Measurements from ENCODE around the gene CLEC16A.

The CLEC16A gene

DNA sequence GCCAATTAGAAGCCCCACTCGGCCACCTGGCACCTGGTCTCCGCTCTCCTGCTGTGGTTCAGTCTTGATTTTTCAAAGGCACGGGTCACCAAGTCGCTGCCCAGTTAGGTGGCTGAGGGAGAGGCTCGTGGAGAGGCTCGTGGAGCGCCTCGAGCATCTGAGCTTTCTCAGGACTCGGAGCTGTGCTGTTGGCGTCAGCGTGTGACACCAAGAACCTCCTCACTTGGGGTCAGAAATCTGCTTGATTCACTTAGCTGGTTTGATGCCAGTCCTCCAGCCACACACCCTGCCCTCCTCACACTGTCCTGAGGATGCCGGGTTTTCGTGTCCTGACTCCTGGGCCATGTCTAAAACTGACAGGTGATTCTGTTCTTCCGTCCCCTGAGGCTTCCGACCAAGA is 229.1 kb downstream of the CLEC16A start:
- DNase-seq (ENCODE audit: low spot score) (no peak), FAIRE-seq (no peak)

GRCh38 chr16:11174141-11174540 is 229.8 kb downstream of the CLEC16A start:
- DNase-seq (ENCODE audit: low spot score) (no peak), FAIRE-seq (no peak)

DNA sequence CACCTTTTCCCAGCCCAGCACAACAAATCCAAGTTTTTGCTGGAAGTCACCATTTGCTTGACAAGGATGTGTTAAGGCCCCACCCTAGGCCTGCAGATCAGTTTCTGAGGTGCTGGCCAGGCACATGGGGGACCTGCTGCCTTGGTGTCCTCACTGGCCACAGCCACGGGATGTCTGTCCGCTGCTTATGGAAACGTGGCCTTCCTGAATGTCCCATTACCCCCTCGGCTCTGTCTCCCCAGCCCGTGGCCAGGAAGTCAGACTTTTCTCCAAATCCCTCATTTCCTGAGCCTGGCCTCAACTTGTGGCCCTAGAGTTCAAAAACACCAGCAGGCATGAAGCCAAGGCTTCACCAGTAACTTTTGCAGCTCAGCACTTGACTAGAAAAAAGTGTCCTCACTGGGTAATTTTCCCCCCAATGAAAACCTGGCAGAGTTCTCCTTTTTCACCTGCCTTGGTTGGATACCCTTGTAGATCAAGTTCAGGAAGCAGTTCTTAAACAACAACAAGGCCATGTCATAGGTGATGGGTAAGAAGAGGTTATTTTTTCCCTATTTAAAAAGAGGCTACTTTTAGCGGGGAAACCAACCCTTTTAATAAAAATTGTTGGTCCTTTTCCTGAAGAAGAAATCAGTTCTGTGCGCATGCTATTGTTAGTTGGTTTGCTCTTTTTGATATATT is 230.9 kb downstream of the CLEC16A start:
- FAIRE-seq (no peak), DNase-seq (ENCODE audit: low spot score) (no peak)

DNA sequence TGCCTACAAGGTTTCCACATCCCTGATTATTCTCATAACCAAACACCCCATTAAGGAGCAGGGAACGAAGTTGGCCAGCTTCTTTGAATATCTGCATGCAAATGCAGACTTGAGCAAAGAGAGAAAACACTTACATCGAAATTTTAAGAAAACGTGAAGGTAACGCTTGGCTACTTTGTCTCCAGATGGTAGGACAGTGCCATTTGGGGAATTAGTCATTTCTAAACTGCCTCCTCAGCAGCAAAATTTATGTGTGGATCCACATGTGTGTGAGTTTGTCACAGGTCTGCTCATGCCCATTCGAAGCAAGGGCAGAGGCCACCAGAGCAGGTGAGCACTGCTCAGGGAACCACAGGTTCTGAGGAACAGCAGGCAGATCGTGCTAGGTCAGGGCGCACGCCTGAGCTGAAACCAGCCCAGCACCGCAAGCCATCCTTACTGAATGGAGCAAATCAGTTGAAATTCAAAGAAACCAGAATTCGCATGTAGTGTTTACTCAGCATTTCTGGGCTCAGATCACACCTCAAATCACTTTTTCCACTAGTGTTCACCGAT is 231.5 kb downstream of the CLEC16A start:
- no peak for DNase-seq (ENCODE audit: low spot score)
- no peak for FAIRE-seq

GRCh38 chr16:11177578-11178160 is 233.3 kb downstream of the CLEC16A start:
- DNase-seq (ENCODE audit: low spot score) = no peak
- FAIRE-seq = no peak

- DNase-seq (ENCODE audit: low spot score) (no peak), FAIRE-seq (no peak)
Observed at GRCh38 chr16:11178424-11178823, 234.1 kb downstream of the CLEC16A start.

- DNase-seq (ENCODE audit: low spot score) = no peak
- no peak for FAIRE-seq
Observed at GRCh38 chr16:11179574-11179973, 235.2 kb downstream of the CLEC16A start.

DNA sequence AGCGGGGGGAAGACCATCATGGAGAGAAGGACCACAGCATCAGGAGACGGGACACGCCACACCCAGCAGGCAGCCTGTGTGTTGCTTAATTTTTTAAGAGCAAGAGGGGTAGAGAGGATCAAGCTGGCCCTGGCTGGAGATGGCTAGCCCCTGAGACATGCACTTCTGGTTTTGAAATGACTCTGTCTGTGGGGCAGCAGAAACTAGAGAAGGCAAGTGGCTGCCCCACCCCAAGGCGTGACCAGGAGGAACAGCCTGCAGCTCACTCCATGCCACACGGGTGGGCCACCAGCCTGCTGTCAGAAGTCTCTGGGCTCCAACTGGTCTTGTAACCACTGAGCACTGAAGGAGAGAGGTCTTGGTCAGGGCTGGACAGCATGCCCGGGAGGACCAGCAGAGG is 236.1 kb downstream of the CLEC16A start:
- FAIRE-seq = no peak
- no peak for DNase-seq (ENCODE audit: low spot score)

GRCh38 chr16:11181242-11181898 is 237.0 kb downstream of the CLEC16A start:
- FAIRE-seq (no peak), DNase-seq (ENCODE audit: low spot score) (no peak)

- FAIRE-seq = no peak
- no peak for DNase-seq (ENCODE audit: low spot score)
Observed at GRCh38 chr16:11181899-11182279, 237.5 kb downstream of the CLEC16A start.

DNA sequence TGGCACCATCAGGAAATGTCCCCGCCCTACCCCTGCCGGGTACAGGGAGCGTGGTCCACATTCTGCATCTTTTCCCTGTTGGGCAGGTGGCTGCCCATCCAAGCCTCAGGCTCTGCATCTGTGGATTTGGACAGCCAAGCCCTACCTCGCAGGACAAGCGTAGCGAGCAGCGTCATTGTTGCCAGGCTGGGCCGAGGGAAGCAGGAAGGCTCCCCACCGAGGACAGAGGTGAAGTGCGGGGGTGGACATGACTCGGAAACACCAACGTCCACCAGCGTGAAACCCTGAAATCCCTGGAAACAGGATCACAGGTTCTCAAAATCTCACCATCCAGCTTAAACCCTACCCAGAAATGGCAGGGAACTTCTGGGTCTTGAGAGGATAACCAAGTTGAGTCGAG is 238.0 kb downstream of the CLEC16A start:
- FAIRE-seq = no peak
- DNase-seq (ENCODE audit: low spot score) = no peak

GRCh38 chr16:11183035-11183812 is 238.9 kb downstream of the CLEC16A start:
- no peak for DNase-seq (ENCODE audit: low spot score)
- no peak for FAIRE-seq

DNA sequence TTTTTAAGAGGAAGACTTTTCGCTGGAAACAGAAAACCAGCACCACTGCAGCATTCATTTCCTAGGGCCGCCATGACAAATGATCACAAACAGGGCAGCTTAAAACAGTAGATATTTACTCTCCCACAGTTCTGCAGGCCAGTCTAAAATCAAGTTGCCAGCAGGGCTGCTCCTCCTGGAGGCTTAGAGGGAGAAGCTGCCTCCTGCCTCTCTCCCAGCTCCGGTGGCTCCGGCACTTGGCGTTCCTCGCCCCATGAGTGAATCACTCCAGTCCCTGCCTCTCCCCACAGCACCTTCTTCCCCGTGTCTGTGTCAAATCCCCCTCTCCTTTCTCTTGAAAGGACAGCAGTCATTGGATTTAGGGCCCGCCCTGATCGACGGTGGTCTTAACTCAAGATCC is 239.6 kb downstream of the CLEC16A start:
- DNase-seq (ENCODE audit: low spot score) (no peak), FAIRE-seq (no peak)

DNA sequence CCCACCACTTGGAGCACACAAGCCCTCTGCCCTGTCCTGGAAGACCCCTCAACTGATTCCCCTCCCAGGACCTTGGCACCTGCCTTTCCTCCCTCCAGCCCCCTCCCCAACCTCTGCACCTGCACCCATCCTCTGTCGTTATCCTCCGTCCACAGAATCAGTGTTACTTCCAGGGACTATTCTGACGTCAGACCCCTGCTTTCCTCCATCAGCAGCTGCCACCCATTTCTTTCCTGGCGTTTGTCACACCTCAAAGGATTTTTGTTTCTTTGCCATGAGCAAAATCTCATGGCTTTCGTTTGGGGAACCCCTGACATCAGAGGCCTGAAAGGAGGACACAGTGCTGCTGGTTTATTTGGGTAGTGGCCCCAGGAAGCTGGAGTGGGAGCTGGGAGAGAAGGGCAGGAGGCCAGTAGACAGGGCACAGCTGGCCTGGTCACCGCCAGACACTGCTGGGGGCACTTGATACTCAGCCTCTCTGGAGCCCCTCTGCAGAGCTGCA is 243.2 kb downstream of the CLEC16A start:
- DNase-seq (ENCODE audit: low spot score) (no peak), FAIRE-seq (no peak)

GRCh38 chr16:11188801-11189740 is 244.7 kb downstream of the CLEC16A start:
- no peak for FAIRE-seq
- DNase-seq (ENCODE audit: low spot score) = no peak

GRCh38 chr16:11190588-11191560 is 246.5 kb downstream of the CLEC16A start:
- no peak for DNase-seq (ENCODE audit: low spot score)
- no peak for FAIRE-seq

GRCh38 chr16:11191665-11192064 is 247.3 kb downstream of the CLEC16A start:
- no peak for DNase-seq (ENCODE audit: low spot score)
- FAIRE-seq = no peak

DNA sequence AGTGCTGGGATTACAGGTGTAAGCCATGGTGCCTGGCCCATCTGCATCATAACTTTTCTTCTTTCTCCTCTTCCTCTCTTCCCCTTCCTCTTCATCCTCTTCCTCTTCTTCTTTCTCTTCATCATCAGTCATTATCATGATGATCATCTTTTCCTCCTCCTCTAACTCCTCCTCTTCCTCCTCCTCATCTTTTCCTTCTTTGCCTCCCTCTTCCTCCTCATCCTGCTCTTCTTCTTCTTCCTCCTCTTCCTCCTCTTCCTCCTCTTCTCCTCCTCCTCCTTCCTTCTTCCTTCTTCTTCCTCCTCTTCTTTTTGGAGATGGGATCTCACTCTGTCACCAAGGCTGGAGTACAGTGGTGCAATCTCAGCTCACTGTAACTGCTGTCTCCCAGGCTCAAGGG is 249.1 kb downstream of the CLEC16A start:
- DNase-seq (ENCODE audit: low spot score) = no peak
- FAIRE-seq = no peak

GRCh38 chr16:11194913-11195312 is 250.5 kb downstream of the CLEC16A start:
- DNase-seq (ENCODE audit: low spot score) (no peak), FAIRE-seq (no peak)
